ENCODE data around the gene DNAH1.

The DNAH1 gene

DNA sequence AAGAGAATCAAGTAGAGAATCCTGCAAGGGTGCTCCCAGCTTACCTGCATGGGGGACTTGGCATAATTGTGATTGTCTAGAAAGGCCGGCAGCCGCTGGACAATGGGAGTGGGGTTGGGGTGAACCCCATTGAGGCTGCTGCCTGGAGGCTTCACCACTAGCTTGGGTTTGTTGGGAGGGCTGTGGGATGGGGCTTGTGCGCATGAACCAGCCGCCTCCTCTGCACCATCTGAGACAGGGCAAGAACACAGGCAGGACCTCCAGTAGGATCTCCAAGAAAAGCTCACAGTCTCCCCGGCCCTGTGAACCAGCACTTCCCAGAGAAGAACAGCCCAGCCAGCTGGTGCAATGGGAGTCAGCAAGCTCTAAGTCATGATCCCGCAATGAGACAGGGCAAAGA, 88.9 kb downstream of the DNAH1 start:
- H3K4me2 ChIP-seq (ENCODE audit: low read depth, low read length, poor library complexity, severe bottlenecking), result no peak overlapping the region
- no peaks in the 10 kb centered on the region for H3K9me2 ChIP-seq (replicated peaks; ENCODE audit: insufficient read depth, low read length)
- H3F3A ChIP-seq (ENCODE audit: insufficient read depth), result no peaks in the 10 kb centered on the region
- no peak for TF ChIP-seq EZH2phosphoT487 (conservative IDR thresholded peaks at IDR 0.05; ENCODE audit: low read length)
- TF ChIP-seq, protein P1, sequence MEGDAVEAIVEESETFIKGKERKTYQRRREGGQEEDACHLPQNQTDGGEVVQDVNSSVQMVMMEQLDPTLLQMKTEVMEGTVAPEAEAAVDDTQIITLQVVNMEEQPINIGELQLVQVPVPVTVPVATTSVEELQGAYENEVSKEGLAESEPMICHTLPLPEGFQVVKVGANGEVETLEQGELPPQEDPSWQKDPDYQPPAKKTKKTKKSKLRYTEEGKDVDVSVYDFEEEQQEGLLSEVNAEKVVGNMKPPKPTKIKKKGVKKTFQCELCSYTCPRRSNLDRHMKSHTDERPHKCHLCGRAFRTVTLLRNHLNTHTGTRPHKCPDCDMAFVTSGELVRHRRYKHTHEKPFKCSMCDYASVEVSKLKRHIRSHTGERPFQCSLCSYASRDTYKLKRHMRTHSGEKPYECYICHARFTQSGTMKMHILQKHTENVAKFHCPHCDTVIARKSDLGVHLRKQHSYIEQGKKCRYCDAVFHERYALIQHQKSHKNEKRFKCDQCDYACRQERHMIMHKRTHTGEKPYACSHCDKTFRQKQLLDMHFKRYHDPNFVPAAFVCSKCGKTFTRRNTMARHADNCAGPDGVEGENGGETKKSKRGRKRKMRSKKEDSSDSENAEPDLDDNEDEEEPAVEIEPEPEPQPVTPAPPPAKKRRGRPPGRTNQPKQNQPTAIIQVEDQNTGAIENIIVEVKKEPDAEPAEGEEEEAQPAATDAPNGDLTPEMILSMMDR (IDR thresholded peaks at IDR 0.05; ENCODE audit: insufficient read depth, low read length, poor library complexity, severe bottlenecking), result no peak
- no peak overlapping the region for H3K9ac ChIP-seq (ENCODE audit: low read length)
- H4K20me1 ChIP-seq (ENCODE audit: low read depth, low read length), result no peaks in the 10 kb centered on the region
- H3K27me3 ChIP-seq (ENCODE audit: low read length), result no peaks in the 10 kb centered on the region
- peaks cover 13% of the 10 kb centered on the region for H3K79me2 ChIP-seq (ENCODE audit: insufficient read depth, low read length)
- no peaks in the 10 kb centered on the region for H3K9me3 ChIP-seq (ENCODE audit: insufficient read depth, low read length)
- H3K36me3 ChIP-seq (ENCODE audit: low read length), result no peaks in the 10 kb centered on the region
- H3K27ac ChIP-seq (ENCODE audit: low read depth, low read length), result no peak overlapping the region
- no peak overlapping the region for H3K4me3 ChIP-seq (ENCODE audit: insufficient read depth, low read length, poor library complexity, severe bottlenecking)
- H2AFZ ChIP-seq (ENCODE audit: low read depth, low read length, severe bottlenecking), result no peak overlapping the region

DNA sequence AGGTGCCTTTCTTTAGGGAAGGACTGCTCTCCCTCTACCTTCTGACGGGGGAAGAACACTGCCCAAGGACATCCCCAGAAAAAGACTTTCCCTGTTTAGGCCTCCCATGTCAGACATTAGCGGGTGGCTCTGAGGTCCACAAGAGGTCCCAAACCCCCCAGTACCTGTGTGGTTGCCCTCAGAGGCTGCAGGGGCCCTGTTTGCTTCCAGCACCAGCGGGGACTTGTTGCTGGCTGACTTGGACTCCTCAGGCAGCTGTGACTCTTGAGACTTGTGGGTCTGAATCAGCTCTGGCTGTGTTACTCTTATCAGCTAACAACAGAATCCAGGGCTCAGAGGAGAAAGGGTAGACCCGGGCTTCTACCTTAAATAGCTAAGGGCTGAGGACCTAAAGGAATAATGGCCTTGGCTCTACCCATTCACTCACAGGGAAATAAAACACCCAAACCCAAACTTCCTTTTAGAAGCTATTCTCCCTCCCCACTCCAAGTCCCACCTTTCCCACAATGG, 89.5 kb downstream of the DNAH1 start:
- Histone ChIP-seq H3K79me2 (ENCODE audit: insufficient read depth, low read length) (peaks cover 13% of the 10 kb centered on the region), H4K20me1 (ENCODE audit: low read depth, low read length) (no peaks in the 10 kb centered on the region), H3K36me3 (ENCODE audit: low read length) (no peaks in the 10 kb centered on the region), H3K27ac (ENCODE audit: low read depth, low read length) (no peak overlapping the region), H3K4me2 (ENCODE audit: low read depth, low read length, poor library complexity, severe bottlenecking) (no peak overlapping the region), H3K9me3 (ENCODE audit: insufficient read depth, low read length) (no peaks in the 10 kb centered on the region), H3K9me2 (replicated peaks; ENCODE audit: insufficient read depth, low read length) (no peaks in the 10 kb centered on the region), H2AFZ (ENCODE audit: low read depth, low read length, severe bottlenecking) (no peak overlapping the region), H3K4me3 (ENCODE audit: insufficient read depth, low read length, poor library complexity, severe bottlenecking) (no peak overlapping the region), H3K27me3 (ENCODE audit: low read length) (no peaks in the 10 kb centered on the region), H3K9ac (ENCODE audit: low read length) (no peak overlapping the region), H3F3A (ENCODE audit: insufficient read depth) (no peaks in the 10 kb centered on the region)
- TF ChIP-seq, protein P1 (IDR thresholded peaks at IDR 0.05; ENCODE audit: insufficient read depth, low read length, poor library complexity, severe bottlenecking), result no peak
- TF ChIP-seq EZH2phosphoT487 (conservative IDR thresholded peaks at IDR 0.05; ENCODE audit: low read length), result no peak

DNA sequence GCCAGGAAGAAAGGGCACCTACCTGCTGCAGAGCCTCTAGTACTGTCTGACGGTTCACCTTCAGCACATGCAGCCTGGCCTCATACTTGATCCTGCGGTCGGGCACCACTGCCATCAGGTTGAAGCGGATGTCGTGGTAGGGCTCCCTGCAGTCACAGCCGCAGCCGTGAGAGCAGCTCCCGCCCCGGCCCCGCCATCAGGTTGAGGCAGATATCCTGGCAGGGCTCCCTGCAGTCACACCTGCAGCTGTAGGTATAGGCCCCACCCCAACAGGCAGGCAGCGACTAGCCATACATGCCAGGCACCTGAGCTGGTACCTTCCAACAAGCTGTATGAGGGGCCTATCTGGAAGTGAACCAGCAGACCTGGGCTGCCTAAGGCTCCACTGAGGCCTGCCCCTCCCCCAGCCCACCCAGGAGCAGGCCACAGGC, 90.1 kb downstream of the DNAH1 start:
- Histone ChIP-seq H4K20me1 (ENCODE audit: low read depth, low read length) (no peaks in the 10 kb centered on the region), H3K27ac (ENCODE audit: low read depth, low read length) (no peak overlapping the region)

More for the DNA sequence above, 90.1 kb downstream of the DNAH1 start:
- no peak overlapping the region for H2AFZ ChIP-seq (ENCODE audit: low read depth, low read length, severe bottlenecking)
- 0 out of 2 replicates have a peak, but pooled peaks cover 5% of the 10 kb centered on the region for H3F3A ChIP-seq (ENCODE audit: insufficient read depth)
- no peaks in the 10 kb centered on the region for H3K27me3 ChIP-seq (ENCODE audit: low read length)
- H3K79me2 ChIP-seq (ENCODE audit: insufficient read depth, low read length), result peaks cover 13% of the 10 kb centered on the region
- H3K36me3 ChIP-seq (ENCODE audit: low read length), result no peaks in the 10 kb centered on the region
- no peaks in the 10 kb centered on the region for H3K9me3 ChIP-seq (ENCODE audit: insufficient read depth, low read length)
- no peak overlapping the region for H3K4me2 ChIP-seq (ENCODE audit: low read depth, low read length, poor library complexity, severe bottlenecking)
- no peaks in the 10 kb centered on the region for H3K9me2 ChIP-seq (replicated peaks; ENCODE audit: insufficient read depth, low read length)
- H3K4me3 ChIP-seq (ENCODE audit: insufficient read depth, low read length, poor library complexity, severe bottlenecking), result no peak overlapping the region
- TF ChIP-seq EZH2phosphoT487 (conservative IDR thresholded peaks at IDR 0.05; ENCODE audit: low read length), result no peak
- TF ChIP-seq, protein P1 (IDR thresholded peaks at IDR 0.05; ENCODE audit: insufficient read depth, low read length, poor library complexity, severe bottlenecking), result no peak
- no peak overlapping the region for H3K9ac ChIP-seq (ENCODE audit: low read length)

All from SU-DHL-6 (cell line).